GM18951 (cell line): ENCODE measurements around the gene KERA.

Experiments
- POLR2A ChIP-seq: IDR thresholded peaks from 4 replicates; pipeline ENCODE4 v1.6.1; 2011; ENCODE audit warnings: mild to moderate bottlenecking; ENCODE audit not compliant: insufficient read length, insufficient read depth; ENCODE audit errors: extremely low read depth
- in situ Hi-C: fragments of 300-500 bp; cut with MboI; formaldehyde crosslinking; loops from one replicate; pipeline ENCODE4 v1.12.0; 2022; ENCODE audit warnings: low sequenced_read_pairs, mixed read lengths, inconsistent platforms; ENCODE audit not compliant: unreplicated experiment

KERA gene

DNA sequence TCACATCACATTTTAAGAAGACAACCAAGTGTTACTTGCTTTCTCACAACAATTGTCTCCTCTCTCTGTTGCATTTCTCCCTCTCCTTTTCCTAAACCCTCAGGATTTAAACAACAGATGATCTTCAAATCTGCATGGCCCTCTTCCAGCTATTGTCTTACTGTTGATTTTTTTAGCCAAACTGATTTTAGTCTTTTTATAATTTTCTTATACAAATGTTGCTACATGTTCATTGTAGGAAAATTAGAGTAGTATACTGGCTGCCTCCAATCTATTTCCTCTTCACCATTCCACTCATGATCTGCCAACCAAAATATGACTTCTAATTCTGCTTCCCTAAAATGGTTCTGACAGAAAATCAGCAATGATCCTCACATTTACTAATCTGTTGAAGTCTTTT, 1.4 kb upstream of the KERA start:
- TF ChIP-seq POLR2A = no peak
- in situ Hi-C loops = no loop called here

DNA sequence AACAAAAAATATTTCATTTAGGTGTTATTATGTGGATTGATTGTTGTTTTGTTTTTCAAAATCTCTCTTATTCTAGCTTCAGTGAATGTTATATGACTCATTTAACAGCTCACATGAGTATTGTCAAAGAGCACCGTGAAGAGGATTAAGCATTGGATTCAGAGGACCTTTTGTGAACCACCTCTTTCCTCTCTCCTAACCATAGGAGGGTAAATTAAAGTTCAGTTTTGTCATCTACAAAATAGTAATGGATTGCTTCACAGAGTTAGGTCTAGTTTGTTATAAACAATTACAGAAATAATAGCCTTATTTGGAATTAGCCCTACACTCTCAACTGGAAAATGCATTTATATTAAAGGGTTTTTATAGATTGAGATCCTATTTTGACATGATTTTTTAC, 962 bp upstream of the KERA start:
- no peak for TF ChIP-seq POLR2A
- in situ Hi-C loops = no loop called here

DNA sequence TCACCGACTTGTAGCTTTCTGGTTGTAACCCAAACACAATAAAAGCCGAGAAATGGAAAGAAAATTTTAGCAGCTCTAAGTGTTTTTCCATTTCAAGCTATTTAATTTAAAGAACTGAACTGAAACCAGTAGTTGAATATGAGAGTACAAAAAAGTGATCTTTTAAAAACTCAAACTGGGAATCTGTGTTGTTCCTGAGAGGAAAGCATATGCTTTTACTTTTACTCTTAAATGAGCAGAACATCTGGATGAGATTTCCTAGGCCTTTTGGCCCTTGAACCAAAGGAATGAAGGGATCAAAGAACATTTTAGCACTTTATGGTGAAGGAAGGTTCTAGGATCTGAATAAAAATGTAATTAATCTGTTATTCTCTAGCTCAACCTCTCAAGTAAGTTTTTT, 1.3 kb downstream of the KERA start:
- in situ Hi-C loops = no loop called here
- TF ChIP-seq POLR2A = no peak

- TF ChIP-seq POLR2A = no peak
- in situ Hi-C loops = no loop called here
Observed at GRCh38 chr12:91055976-91056375, 1.8 kb downstream of the KERA start.

DNA sequence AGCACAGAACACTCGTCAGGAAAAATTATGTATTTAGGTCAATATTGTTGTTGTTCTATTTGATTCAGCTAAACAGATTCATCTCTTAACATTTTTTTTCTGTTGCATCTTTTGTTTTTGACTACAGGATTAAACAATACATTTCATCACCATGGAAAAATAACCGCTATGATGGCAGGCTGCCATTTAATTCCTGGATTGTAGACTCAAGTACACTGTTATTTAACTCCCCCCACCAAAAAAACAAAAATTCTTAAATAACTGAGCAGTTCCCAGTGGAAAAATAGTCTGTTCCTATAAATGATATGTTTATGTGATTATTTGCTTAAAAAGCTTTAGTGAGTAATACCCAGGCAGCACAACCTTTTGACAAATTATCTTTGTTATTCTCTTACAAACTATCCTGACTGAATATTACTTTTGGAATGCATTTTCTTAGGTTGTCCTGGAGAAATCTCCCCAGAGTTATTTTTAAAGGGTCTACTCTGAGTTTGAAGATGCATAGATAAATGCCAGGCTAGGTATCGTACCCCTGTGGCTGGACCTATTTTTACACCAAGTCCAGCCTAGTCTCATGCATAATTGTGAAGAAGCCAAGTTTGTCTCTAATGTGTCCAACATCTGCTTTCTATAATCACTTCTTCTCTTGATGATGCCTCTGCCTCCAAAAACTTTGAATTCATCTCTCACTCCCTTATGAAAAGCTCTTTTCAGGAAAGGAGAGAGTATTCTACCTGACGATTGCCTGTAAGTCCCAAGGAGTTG, 3.7 kb downstream of the KERA start:
- TF ChIP-seq POLR2A = no peak
- in situ Hi-C loops = no loop called here

GRCh38 chr12:91052026-91052425, 5.8 kb downstream of the KERA start:
- in situ Hi-C loops = no loop called here

DNA sequence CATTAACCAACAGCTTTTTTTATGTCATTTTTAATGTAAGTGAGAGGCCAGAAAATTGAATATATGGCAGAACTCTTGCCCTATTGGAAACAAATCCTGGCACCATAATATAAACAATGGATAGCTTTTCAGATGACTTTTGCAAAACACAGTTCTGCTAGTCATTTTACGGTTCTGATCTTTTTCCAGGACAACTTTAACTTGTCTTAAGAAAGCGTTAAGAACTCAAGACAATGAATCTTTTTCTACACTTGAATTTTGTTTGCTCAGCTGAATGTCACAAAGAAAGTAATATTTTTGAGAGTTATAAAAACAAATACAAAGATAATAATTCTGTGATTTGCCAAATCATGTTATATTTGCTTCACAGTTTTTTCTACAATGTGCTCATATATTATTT, 13.2 kb downstream of the KERA start:
- in situ Hi-C loops = no loop called here
- TF ChIP-seq POLR2A = no peak

More at GRCh38 chr12:91052026-91052425, 5.8 kb downstream of the KERA start:
- TF ChIP-seq POLR2A = no peak

DNA sequence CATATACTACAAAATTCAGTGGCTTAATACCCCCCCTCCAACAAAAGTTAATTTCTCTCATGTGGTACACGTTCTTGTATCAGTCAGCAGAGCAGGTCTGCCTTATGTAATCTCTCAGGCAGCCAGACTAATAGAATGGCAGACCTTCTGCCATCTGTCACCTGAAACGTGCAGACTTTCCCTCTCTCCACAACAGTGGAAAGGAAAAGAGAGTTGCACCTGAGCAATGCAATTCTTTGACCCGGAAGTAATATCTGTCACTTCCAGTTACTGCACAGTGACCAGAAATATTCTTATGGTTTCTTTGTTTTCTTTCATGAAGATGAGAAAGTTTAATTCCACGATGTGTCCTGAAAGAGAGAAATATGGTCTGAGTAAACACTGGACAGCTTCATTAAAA, 14.4 kb downstream of the KERA start:
- no peak for TF ChIP-seq POLR2A
- in situ Hi-C loops = no loop called here

DNA sequence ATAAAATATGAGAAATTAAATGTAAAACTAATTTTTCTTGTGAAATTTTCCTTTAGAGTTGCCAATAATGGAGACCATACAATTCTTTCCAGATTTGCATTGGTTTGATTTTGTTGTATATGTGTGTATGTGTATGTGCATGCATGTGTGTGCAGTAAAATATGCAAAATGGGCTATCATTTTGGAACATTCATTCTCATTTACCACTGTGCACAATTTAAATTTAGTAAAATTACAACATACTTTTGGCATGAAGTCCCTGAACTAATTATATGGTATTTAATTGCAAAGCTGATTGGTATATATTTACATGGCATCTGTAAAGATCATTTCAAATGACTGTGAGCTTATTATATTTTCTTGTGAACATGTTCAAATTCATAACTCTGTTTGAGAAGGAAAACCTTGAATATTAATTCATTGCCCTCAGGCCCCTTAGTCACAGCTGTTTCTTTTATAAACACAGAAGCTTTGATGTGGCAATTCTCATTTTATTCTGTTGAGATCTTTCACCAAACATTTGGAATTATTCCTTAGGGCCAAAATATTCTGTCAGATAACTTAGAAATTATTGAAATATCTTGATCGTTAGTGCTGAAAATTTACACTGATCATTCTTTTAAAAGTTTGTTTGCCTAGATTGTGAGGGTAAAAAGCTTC, 17.6 kb downstream of the KERA start:
- no peak for TF ChIP-seq POLR2A
- in situ Hi-C loops = no loop called here

GRCh38 chr12:91037276-91037675, 20.5 kb downstream of the KERA start:
- no peak for TF ChIP-seq POLR2A
- in situ Hi-C loops = no loop called here

GRCh38 chr12:91033251-91033650, 24.6 kb downstream of the KERA start:
- in situ Hi-C loops = no loop called here

GRCh38 chr12:91023326-91024004, 34.4 kb downstream of the KERA start:
- no peak for TF ChIP-seq POLR2A
- in situ Hi-C loops = no loop called here

More at GRCh38 chr12:91033251-91033650, 24.6 kb downstream of the KERA start:
- no peak for TF ChIP-seq POLR2A

- TF ChIP-seq POLR2A = no peak
- in situ Hi-C loops = no loop called here
Observed at GRCh38 chr12:91021076-91021475, 36.7 kb downstream of the KERA start.

GRCh38 chr12:91019455-91019854, 38.4 kb downstream of the KERA start:
- no peak for TF ChIP-seq POLR2A
- in situ Hi-C loops = no loop called here
